SW 1271 (cell line): ENCODE data around the gene MT3.
"Not testable (repeated sequence)": the region's sequence is repeated elsewhere in the genome, so short reads cannot be mapped to it uniquely, and the experiment has no call there.

Experiments
- DNase-seq, 2 experiments: peaks; one replicate each; lab custom pipeline; 2025; lab: John Stamatoyannopoulos, UW

The MT3 gene

DNA sequence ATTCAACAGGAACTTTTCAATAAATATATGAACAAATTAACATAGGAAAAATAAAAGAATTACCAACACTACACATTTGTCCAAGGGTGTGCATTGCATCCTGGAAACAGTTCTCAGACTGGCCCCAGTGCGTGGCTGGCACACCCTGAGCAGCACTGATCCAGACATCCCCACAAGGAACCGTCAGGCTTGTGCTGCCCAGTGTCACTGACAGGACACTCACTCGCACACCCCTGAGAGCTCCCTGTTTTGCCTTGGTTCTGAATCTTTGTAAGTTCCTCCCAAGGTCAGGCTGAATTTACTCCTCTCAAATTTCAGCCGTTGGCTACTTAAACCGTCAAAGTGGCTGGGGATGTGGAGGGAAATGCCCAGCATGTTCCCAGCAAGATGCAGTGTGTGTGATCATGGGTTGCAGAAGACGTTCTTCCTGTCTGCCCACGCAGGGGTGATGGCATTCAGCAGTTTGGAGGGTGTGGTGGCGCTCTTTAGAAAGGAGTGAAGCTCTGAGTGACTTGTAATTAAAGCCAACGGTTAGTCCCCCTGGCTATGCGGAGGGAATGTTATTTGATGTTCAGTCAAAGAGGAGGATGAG lies 20.8 kb downstream of the MT3 start:
- peak in 1 of 2 experiments; percentile 78 for DNase-seq

DNA sequence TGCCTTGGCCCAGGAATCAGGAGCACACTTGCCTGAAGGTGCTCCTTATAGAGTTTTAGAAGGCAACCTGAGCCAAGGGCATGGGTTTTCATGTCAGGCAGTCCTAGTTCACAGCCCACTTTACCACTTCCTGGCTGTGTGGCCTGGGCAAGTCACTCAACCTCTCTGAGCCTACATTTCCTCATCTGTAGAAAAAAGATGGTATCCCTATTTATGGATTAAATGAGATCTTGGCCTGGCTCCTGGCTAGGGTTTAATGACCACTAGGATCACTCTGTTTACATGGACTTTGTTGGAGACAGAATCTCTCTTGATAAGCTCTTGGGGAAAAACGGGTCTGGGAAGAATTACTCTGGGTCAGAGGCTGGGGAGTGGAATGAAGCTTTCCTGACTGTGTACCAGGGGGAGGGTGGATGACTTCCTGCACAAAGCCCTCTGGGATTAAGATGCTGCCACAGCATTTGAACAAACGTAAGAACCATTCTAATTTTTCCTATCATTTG lies 21.3 kb downstream of the MT3 start:
- DNase-seq = no peak

DNA sequence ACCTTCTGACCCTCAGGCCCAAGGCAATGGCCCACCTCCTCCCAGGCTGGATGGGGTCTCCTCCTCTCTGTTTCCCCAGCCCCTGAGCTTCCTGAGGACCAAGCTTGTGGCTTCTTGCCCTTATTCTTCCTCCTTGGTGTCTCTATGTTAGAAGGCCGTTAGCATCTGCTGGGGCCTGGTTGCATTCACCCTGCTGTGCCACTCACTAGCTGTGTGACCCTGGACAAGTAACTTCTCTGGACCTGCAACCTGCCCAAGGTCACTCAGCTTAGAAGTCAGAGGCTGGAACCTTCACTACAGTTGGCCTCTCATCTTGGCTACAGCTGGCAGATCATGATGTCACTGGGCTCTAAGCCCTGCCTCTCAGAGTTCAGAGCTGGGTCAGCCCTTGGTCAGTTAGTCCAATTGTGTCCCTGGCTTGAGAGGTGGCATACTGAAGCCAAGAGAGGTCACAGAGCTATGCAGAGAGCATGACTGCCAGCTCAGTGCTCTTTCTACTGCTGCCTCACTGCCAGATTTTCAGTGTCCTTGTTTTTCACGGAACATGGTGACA lies 22.0 kb downstream of the MT3 start:
- DNase-seq = peak in 1 of 2 experiments; percentile 48

GRCh38 chr16:56613706-56614105 lies 24.4 kb downstream of the MT3 start:
- no peak for DNase-seq

DNA sequence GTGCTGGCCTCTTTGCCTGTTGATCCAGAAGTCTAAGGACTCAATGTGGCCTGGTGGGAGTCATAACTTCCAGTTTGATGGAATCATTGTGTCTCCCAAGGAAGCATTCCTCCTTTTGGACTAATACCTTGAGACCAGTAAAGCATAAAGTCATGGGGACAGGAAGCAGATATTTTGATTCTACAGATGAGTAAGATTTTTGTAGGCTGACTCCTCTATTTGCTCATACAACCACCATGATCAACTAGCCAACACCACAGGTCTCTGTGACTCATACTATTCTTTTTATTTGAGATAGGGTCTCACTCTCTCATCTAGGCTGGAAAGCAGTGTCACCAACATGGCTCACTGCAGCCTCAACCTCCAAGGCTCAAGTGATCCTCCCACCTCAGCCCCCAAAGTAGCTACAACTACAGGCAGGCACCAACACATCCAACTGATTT lies 25.2 kb downstream of the MT3 start:
- peak in 1 of 2 experiments; percentile 29 for DNase-seq

- DNase-seq = no peak
Measured at GRCh38 chr16:56615353-56615752, 26.0 kb downstream of the MT3 start.

GRCh38 chr16:56616608-56617211 lies 27.4 kb downstream of the MT3 start:
- no peak for DNase-seq

DNA sequence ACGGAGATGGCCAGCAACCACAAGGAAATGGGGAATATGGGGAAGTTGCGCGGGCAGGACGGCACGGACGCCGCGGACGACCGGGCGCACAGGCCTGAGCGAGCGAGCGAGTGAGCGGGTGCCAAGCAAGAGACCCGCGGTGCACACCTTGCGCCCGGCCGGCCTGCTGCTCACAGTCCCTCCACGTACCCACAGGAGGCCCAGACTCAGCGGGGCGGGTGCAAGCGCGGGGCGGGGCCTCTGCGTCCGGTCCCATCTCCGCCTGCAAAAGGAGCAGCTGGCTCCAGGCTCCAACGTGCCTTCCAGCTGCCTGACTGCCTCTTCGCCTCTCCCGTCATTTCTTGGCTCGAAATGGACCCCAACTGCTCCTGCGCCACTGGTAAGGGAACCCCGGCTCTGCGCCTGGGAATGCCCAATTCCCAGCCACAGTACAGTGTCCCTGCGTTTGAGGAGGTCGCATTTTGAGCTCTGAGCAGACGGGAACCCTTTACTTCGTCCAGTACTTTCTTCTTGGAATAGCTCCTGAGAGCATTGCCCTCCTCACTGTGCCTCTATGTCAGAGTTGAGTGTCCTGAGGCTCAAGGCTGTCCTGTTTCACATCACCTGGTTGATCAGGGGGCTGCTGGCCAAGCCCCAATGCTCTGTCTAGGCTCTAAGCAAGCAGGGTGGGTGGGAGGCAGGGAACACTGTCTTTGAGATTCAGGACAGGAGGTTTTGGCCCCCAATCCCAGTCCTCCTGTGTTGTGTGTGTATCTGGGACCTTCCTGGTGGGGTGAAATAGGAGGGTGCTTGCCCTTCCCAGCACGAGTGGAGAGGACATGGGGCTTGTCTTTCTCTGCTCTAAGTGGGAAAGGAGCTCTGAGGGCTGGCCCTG lies 28.1 kb downstream of the MT3 start:
- DNase-seq = peak in 1 of 2 experiments; percentile 58

- DNase-seq = no peak
Measured at GRCh38 chr16:56618138-56618537, 28.8 kb downstream of the MT3 start.

DNA sequence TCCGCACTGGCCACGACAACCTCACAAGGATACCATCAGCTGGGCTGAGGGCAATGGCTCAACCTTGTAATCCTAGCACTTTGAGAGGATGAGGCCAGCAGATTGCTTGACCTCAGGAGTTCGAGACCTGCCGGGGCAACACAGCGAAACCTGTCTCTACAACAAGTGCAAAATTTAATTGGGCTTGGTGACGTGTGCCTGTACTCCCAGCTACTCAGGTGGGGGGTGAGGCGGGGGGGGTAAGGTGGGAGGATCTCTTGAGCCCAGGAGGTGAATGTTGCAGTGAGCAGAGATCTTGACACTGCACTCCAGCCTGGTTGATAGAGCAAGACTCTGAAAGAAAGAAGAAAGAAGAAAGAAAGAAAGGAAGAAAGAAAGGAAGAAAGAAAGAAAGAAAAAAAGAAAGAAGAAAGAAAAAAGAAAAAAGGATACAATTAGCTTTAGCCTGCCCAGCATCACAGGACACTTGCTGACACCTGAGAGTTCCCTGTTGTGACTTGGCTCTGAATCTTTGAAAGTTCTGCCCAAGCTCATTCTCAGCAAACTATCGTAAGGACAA lies 31.1 kb downstream of the MT3 start:
- no peak for DNase-seq

DNA sequence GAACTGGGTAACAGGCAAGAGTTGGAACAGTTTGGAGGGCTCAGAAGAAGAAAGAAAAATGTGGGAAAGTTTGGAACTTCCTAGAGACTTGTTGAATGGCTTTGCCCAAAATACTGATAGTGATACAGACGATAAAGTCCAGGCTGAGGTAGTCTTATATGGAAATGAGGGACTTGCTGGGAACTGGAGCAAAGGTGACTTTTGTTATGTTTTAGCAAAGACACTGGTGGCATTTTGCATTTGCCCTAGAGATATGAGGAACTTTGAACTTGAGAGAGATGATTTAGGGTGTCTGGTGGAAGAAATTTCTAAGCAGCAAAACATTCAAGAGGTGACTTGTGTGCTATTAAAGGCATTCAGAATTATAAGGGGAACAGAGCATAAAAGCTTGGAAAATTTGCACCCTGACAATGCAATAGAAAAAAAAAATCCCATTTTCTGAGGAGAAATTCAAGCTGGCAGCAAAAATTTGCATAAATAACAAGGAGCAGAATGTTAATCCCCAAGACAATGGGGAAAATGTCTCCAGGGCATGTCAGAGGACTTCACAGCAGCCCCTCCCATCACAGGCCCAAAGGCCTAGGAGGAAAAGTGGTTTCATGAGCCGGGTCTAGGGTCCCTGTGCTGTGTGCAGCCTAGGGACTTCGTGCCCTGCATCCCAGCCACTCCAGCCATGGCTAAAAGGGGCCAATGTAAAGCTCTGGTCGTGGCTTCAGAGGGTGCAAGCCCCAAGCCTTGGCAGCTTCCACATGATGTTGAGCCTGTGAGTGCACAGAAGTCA lies 32.5 kb downstream of the MT3 start:
- not testable (repeated sequence) for DNase-seq

GRCh38 chr16:56623184-56623583 lies 33.9 kb downstream of the MT3 start:
- not testable (repeated sequence) for DNase-seq

- no peak for DNase-seq
Measured at GRCh38 chr16:56623637-56624036, 34.3 kb downstream of the MT3 start.

DNA sequence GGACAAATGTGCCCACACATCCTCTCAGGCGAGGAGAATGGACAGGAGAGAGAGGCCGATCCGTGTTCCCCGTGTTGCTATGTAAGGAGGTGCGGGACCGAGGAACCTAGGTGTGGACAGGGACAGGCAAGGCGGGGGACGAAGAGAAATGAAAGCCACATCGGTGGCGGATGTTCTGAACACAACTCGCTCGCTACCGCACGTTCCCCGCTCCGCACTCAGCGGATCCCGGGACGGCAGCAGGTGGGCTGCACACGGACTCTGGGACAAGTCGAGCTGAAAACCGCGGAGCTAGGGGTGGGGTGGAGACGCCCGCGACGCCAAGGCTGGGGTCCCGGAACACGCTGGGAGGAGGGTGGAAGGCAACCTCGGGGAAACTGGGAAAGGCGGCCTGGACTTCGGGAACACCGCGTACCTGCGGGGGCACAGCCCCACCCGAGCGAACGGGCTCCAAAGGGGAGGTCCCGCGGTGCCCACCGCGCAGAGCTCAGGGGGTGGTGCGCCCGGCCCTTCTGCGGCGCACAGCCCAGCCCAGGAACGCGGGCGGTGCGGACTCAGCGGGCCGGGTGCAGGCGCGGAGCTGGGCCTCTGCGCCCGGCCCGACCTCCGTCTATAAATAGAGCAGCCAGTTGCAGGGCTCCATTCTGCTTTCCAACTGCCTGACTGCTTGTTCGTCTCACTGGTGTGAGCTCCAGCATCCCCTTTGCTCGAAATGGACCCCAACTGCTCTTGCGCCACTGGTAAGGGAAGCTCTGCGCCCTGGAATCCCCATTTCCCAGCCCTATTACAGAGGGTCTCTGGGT lies 36.0 kb downstream of the MT3 start, which contains the start of gene MT1E:
Gene MT1E (plus strand): TSS at position 642 of the 803 bp plus-strand sequence. CDS start 71 bp downstream, at position 713.
- peak in 1 of 2 experiments; percentile 23 for DNase-seq

- DNase-seq = peak in 1 of 2 experiments; percentile 23
Measured at GRCh38 chr16:56625943-56626654, 36.8 kb downstream of the MT3 start.

DNA sequence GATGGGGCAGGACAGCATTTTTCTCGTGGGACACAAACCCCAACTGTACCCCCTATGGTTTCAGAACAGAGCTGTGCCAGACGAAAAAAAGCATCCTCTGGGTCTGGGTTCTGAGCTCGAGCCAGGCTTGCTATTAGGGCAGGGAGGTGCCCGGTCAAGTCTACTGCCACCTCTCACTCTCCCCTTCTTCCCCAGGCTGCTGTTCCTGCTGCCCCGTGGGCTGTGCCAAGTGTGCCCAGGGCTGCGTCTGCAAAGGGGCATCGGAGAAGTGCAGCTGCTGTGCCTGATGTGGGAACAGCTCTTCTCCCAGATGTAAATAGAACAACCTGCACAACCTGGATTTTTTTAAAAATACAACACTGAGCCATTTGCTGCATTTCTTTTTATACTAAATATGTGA lies 37.4 kb downstream of the MT3 start:
- no peak for DNase-seq

GRCh38 chr16:56628486-56629350 lies 39.4 kb downstream of the MT3 start:
- DNase-seq = no peak

DNA sequence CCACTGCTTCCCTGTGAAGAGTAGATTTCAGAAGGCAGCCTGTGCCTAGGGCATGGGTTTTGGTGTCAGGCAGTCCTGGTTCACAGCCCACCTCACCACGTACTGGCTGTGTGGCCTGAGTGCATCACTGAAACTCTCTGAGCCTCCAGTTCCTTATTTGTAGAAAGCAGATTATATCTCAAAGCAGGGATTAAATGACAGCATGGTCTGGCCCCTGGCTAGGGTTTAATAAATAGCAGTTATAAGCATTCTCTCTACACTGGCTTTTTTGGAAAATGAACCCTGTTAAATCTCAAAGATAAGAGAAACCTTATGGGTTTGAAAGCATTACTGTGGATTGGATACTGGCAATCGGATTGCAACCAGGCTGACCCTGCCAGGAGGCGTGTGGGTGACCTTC lies 40.2 kb downstream of the MT3 start:
- no peak for DNase-seq

GRCh38 chr16:56630134-56630533 lies 40.8 kb downstream of the MT3 start:
- no peak for DNase-seq
